ENCODE results near the gene FBLL1. TPM values are rescaled to one million over a fixed set of nuclear protein-coding genes. Genes with fewer than 3 reads are reported as not detected.
"Not testable (repeated sequence)": the region's sequence is repeated elsewhere in the genome, so short reads cannot be mapped to it uniquely, and the experiment has no call there.

The FBLL1 gene
- total RNA-seq, 1 donor from 2014 or later: 0.22 TPM

GRCh38 chr5:168537176-168537575 is 8.1 kb downstream of the FBLL1 start:
- intact Hi-C loops (cut with DNase I): no loop called here
- DNase-seq (ENCODE audit: low spot score) (no peak), ATAC-seq (no peak)

- intact Hi-C loops (cut with DNase I): no loop called here
- DNase-seq (ENCODE audit: low spot score): no peak
- ATAC-seq: no peak
These were observed 20.4 kb downstream of the FBLL1 start for GRCh38 chr5:168549554-168549953.

GRCh38 chr5:168550656-168551055 is 21.6 kb downstream of the FBLL1 start:
- ATAC-seq (no peak), DNase-seq (ENCODE audit: low spot score) (no peak)
- intact Hi-C loops (cut with DNase I): no loop called here

GRCh38 chr5:168552146-168552545 is 23.0 kb downstream of the FBLL1 start:
- intact Hi-C loops (cut with DNase I): no loop called here

GRCh38 chr5:168553377-168554130 is 24.4 kb downstream of the FBLL1 start:
- ATAC-seq (no peak), DNase-seq (ENCODE audit: low spot score) (no peak)
- intact Hi-C loops (cut with DNase I): no loop called here

More at GRCh38 chr5:168552146-168552545, 23.0 kb downstream of the FBLL1 start:
- ATAC-seq: no peak
- no peak for DNase-seq (ENCODE audit: low spot score)

- DNase-seq (ENCODE audit: low spot score): no peak
- ATAC-seq: no peak
- intact Hi-C loops (cut with DNase I): no loop called here
These were observed 28.3 kb downstream of the FBLL1 start for GRCh38 chr5:168557389-168557788.

GRCh38 chr5:168562279-168562678 is 33.2 kb downstream of the FBLL1 start:
- no peak for DNase-seq (ENCODE audit: low spot score)
- ATAC-seq: no peak
- intact Hi-C loops (cut with DNase I): no loop called here

- DNase-seq (ENCODE audit: low spot score) (no peak), ATAC-seq (no peak)
- intact Hi-C loops (cut with DNase I): no loop called here
These were observed 34.9 kb downstream of the FBLL1 start for GRCh38 chr5:168563959-168564358.

- ATAC-seq: no peak
- DNase-seq (ENCODE audit: low spot score): no peak
- intact Hi-C loops (cut with DNase I): no loop called here
These were observed 39.6 kb downstream of the FBLL1 start for GRCh38 chr5:168568738-168569137.

GRCh38 chr5:168570490-168571328 is 41.6 kb downstream of the FBLL1 start:
- DNase-seq (ENCODE audit: low spot score): no peak
- ATAC-seq: no peak
- intact Hi-C loops (cut with DNase I): no loop called here

- DNase-seq (ENCODE audit: low spot score); ATAC-seq; intact Hi-C loops (cut with DNase I): not testable (repeated sequence)
These were observed 44.6 kb downstream of the FBLL1 start for GRCh38 chr5:168573663-168574062.

GRCh38 chr5:168574156-168574555 is 45.1 kb downstream of the FBLL1 start:
- intact Hi-C loops (cut with DNase I); ATAC-seq; DNase-seq (ENCODE audit: low spot score): not testable (repeated sequence)

GRCh38 chr5:168575391-168576372 is 46.6 kb downstream of the FBLL1 start:
- ATAC-seq (no peak), DNase-seq (ENCODE audit: low spot score) (no peak)
- intact Hi-C loops (cut with DNase I): no loop called here

- no peak for ATAC-seq
- no peak for DNase-seq (ENCODE audit: low spot score)
- intact Hi-C loops (cut with DNase I): no loop called here
These were observed 48.9 kb downstream of the FBLL1 start for GRCh38 chr5:168578006-168578405.

GRCh38 chr5:168578538-168579487 is 49.7 kb downstream of the FBLL1 start, which contains the start of gene PANK3:
PANK3 (minus strand) TSS chr5:168579368; CDS start chr5:168579283, 85 bp downstream.
- ATAC-seq (peak; percentile 81), DNase-seq (ENCODE audit: low spot score) (no peak)
- intact Hi-C loops (cut with DNase I): no loop called here

- ATAC-seq: peak; percentile 99
- peak; percentile 99 for DNase-seq (ENCODE audit: low spot score)
- intact Hi-C loops (cut with DNase I): no loop called here
These were observed 50.6 kb downstream of the FBLL1 start for GRCh38 chr5:168579488-168580226.

- ATAC-seq (no peak), DNase-seq (ENCODE audit: low spot score) (no peak)
- intact Hi-C loops (cut with DNase I): no loop called here
These were observed 51.1 kb downstream of the FBLL1 start for GRCh38 chr5:168580227-168580508.

All from sciatic nerve (tissue), 2 donors.